ENCODE data around the gene THSD4. TPM values are rescaled to one million over a fixed set of nuclear protein-coding genes. Genes with fewer than 3 reads are reported as not detected.
A peak's percentile ranks its signal among the peaks of the same experiment; 100 is the strongest.

Gene THSD4
- polyA plus RNA-seq, 1 donor (not counting 4 experiments of a cell fraction or from before 2014, with no cell fraction given) = 24.5 TPM

GRCh38 chr15:71096676-71097075 lies 18.6 kb upstream of the THSD4 start:
- H3K4me3 ChIP-seq (ENCODE audit: control insufficient read depth in 2 of 3, extremely low read depth in 1 of 3, insufficient read depth in 2 of 3, low read depth in 1 of 3, low read length in 3 of 3) = peak overlapping the region; percentile 23 to 64 (median 55)
- dilution Hi-C loops (cut with MboI; ENCODE audit: extremely low pct_ligation_motif_present, low sequenced_read_pairs) = no loop called here
- FAIRE-seq (peak; percentile 99), DNase-seq (ENCODE audit: low read depth, low spot score) (peak; percentile 94)
- peaks cover 43% of the 10 kb centered on the region for H3K4me1 ChIP-seq (ENCODE audit: control insufficient read depth, extremely low read depth, insufficient read depth, low read length)
- no peak for TF ChIP-seq EZH2 (IDR thresholded peaks at IDR 0.05; ENCODE audit: low read length)
- TF ChIP-seq, protein P1, sequence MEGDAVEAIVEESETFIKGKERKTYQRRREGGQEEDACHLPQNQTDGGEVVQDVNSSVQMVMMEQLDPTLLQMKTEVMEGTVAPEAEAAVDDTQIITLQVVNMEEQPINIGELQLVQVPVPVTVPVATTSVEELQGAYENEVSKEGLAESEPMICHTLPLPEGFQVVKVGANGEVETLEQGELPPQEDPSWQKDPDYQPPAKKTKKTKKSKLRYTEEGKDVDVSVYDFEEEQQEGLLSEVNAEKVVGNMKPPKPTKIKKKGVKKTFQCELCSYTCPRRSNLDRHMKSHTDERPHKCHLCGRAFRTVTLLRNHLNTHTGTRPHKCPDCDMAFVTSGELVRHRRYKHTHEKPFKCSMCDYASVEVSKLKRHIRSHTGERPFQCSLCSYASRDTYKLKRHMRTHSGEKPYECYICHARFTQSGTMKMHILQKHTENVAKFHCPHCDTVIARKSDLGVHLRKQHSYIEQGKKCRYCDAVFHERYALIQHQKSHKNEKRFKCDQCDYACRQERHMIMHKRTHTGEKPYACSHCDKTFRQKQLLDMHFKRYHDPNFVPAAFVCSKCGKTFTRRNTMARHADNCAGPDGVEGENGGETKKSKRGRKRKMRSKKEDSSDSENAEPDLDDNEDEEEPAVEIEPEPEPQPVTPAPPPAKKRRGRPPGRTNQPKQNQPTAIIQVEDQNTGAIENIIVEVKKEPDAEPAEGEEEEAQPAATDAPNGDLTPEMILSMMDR (optimal IDR thresholded peaks at IDR 0.05 in 1 of 3, IDR thresholded peaks at IDR 0.05 in 1 of 3, conservative IDR thresholded peaks at IDR 0.05 in 1 of 3; ENCODE audit: extremely low read depth in 1 of 3, insufficient read depth in 2 of 3, low read length in 3 of 3) = no peak
- peak overlapping the region; percentile 79 for H3K9ac ChIP-seq (ENCODE audit: control insufficient read depth, extremely low read depth, insufficient read depth, low read length)
- H3K27ac ChIP-seq (ENCODE audit: control insufficient read depth, insufficient read depth, low read length) = peak overlapping the region; percentile 93
- peaks cover 1% of the 10 kb centered on the region for H3K9me3 ChIP-seq (ENCODE audit: control insufficient read depth, low read depth, low read length)
- H3K36me3 ChIP-seq (ENCODE audit: control insufficient read depth in 2 of 2, extremely low read depth in 1 of 2, insufficient read depth in 2 of 2, low read length in 2 of 2) = peaks cover 0 to 4% of the 10 kb centered on the region in 2 experiments
- H3K79me2 ChIP-seq (ENCODE audit: control insufficient read depth, insufficient read depth, low read length) = peaks cover 19% of the 10 kb centered on the region
- no peaks in the 10 kb centered on the region for H3K27me3 ChIP-seq (ENCODE audit: control insufficient read depth, extremely low read depth, insufficient read depth, low read length)
- peak overlapping the region; percentile 87 for H3K4me2 ChIP-seq (ENCODE audit: control insufficient read depth, extremely low read depth, insufficient read depth, low read depth, low read length)
- H2AFZ ChIP-seq (ENCODE audit: control insufficient read depth, low read length) = peak overlapping the region; percentile 47
- H3K9me1 ChIP-seq (ENCODE audit: control insufficient read depth, extremely low read depth, insufficient read depth, low read length) = no peaks in the 10 kb centered on the region
- H4K20me1 ChIP-seq (ENCODE audit: control insufficient read depth, extremely low read depth, insufficient read depth, low read length) = no peaks in the 10 kb centered on the region

DNA sequence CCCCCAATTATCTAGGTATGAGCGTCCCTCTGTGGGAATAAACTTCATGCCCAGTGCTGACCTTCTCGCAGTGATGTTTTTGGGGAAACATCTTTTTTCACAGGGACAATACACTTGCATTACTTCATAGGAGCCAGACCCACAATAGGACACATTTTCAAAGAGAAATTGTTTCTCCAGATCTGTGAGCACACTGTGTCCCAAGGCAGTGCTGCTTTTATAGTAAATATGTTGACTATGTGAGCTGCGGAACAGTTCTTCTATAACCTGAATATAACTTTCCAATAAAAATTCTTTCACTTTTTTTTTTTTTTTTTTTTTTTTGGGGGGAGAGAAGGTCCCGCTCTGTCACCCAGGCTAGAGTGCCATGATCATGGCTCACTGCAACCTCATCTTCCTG lies 17.4 kb upstream of the THSD4 start:
- no peak overlapping the region for H2AFZ ChIP-seq (ENCODE audit: control insufficient read depth, low read length)
- peaks cover 19% of the 10 kb centered on the region for H3K79me2 ChIP-seq (ENCODE audit: control insufficient read depth, insufficient read depth, low read length)
- H3K9ac ChIP-seq (ENCODE audit: control insufficient read depth, extremely low read depth, insufficient read depth, low read length) = peak overlapping the region; percentile 28
- dilution Hi-C loops (cut with MboI; ENCODE audit: extremely low pct_ligation_motif_present, low sequenced_read_pairs) = no loop called here
- H3K9me3 ChIP-seq (ENCODE audit: control insufficient read depth, low read depth, low read length) = peaks cover 1% of the 10 kb centered on the region
- no peak for FAIRE-seq
- peak overlapping the region; percentile 40 for H3K27ac ChIP-seq (ENCODE audit: control insufficient read depth, insufficient read depth, low read length)
- H3K36me3 ChIP-seq (ENCODE audit: control insufficient read depth in 2 of 2, extremely low read depth in 1 of 2, insufficient read depth in 2 of 2, low read length in 2 of 2) = peaks cover 0 to 4% of the 10 kb centered on the region in 2 experiments
- DNase-seq (ENCODE audit: low read depth, low spot score) = no peak
- H3K27me3 ChIP-seq (ENCODE audit: control insufficient read depth, extremely low read depth, insufficient read depth, low read length) = no peaks in the 10 kb centered on the region
- peaks cover 45% of the 10 kb centered on the region for H3K4me1 ChIP-seq (ENCODE audit: control insufficient read depth, extremely low read depth, insufficient read depth, low read length)
- H3K4me3 ChIP-seq (ENCODE audit: control insufficient read depth in 2 of 3, extremely low read depth in 1 of 3, insufficient read depth in 2 of 3, low read depth in 1 of 3, low read length in 3 of 3) = peak overlapping the region; percentile 12 to 53 (median 27)
- no peaks in the 10 kb centered on the region for H4K20me1 ChIP-seq (ENCODE audit: control insufficient read depth, extremely low read depth, insufficient read depth, low read length)
- H3K4me2 ChIP-seq (ENCODE audit: control insufficient read depth, extremely low read depth, insufficient read depth, low read depth, low read length) = peak overlapping the region; percentile 51
- TF ChIP-seq, protein P1 (optimal IDR thresholded peaks at IDR 0.05 in 1 of 3, IDR thresholded peaks at IDR 0.05 in 1 of 3, conservative IDR thresholded peaks at IDR 0.05 in 1 of 3; ENCODE audit: extremely low read depth in 1 of 3, insufficient read depth in 2 of 3, low read length in 3 of 3) = no peak
- TF ChIP-seq EZH2 (IDR thresholded peaks at IDR 0.05; ENCODE audit: low read length) = no peak
- no peaks in the 10 kb centered on the region for H3K9me1 ChIP-seq (ENCODE audit: control insufficient read depth, extremely low read depth, insufficient read depth, low read length)
